PC-9 (cell line): ENCODE results near the gene BRDT. TPM values are rescaled to one million over a fixed set of nuclear protein-coding genes. Genes with fewer than 3 reads are reported as not detected.

ENCODE experiments used
- BruUV-seq: library from RNA; stranded (reverse); fragments of 400-500 nt; replicated peaks from 2 replicates; lab custom pipeline; 2021; lab: Mats Ljungman, UMichigan
- CTCF ChIA-PET: fragments of 300-600 bp; sonication (Branson Sonifier 250); formaldehyde crosslinking; loops from one replicate; lab custom pipeline; 2022; ENCODE audit warnings: antibody characterized with exemption; lab: Charles Lee
- POLR2A ChIA-PET: fragments of 300-600 bp; sonication (Branson Sonifier 250); formaldehyde crosslinking; loops from one replicate; lab custom pipeline; 2022; ENCODE audit warnings: antibody characterized with exemption; ENCODE audit not compliant: unreplicated experiment; lab: Charles Lee
- DNase-seq, 2 experiments: peaks; one replicate each; pipeline versions ENCODE4 v3.0.0 to v3.0.0-alpha.2; 2015 to 2022; ENCODE audit warnings: mixed read lengths in 1 of 2
- H2AFZ ChIP-seq: fragments of 200-600 bp; sonication (generic); 2 replicates; pipeline ENCODE4 v1.8.1; 2017; ENCODE audit warnings: antibody characterized with exemption
- H3F3A ChIP-seq: fragments of 200-600 bp; sonication (generic); 2 replicates; pipeline ENCODE4 v1.8.1; 2017; ENCODE audit warnings: antibody characterized with exemption, mild to moderate bottlenecking, low read depth; ENCODE audit not compliant: insufficient read depth
- H3K27ac ChIP-seq: fragments of 200-600 bp; sonication (generic); 2 replicates; pipeline ENCODE4 v1.6.1; 2016; ENCODE audit warnings: mixed run types
- H3K27me3 ChIP-seq: fragments of 200-600 bp; sonication (generic); 2 replicates; pipeline ENCODE4 v1.6.1; 2016; ENCODE audit warnings: low read depth, mixed run types; ENCODE audit not compliant: insufficient read depth
- H3K36me3 ChIP-seq: fragments of 200-600 bp; sonication (generic); 2 replicates; pipeline ENCODE4 v1.6.1; 2016; ENCODE audit warnings: low read depth, mixed run types
- H3K4me1 ChIP-seq: fragments of 200-600 bp; sonication (generic); replicated peaks from 2 replicates; pipeline ENCODE4 v1.6.1; 2016; ENCODE audit warnings: mixed run types; ENCODE audit not compliant: insufficient read depth
- H3K4me2 ChIP-seq: fragments of 200-600 bp; sonication (generic); 2 replicates; pipeline ENCODE4 v1.6.1; 2017; ENCODE audit warnings: mixed run types
- H3K4me3 ChIP-seq: fragments of 200-600 bp; sonication (generic); 2 replicates; pipeline ENCODE4 v1.6.1; 2016; ENCODE audit warnings: mixed run types
- H3K79me2 ChIP-seq: fragments of 200-600 bp; sonication (generic); 2 replicates; pipeline ENCODE4 v1.6.1; 2017; ENCODE audit warnings: low read depth, mixed run types
- H3K9me2 ChIP-seq: fragments of 200-600 bp; sonication (generic); 2 replicates; pipeline ENCODE4 v1.8.1; 2017; ENCODE audit warnings: mild to moderate bottlenecking; ENCODE audit not compliant: insufficient read depth
- H3K9me3 ChIP-seq: fragments of 200-600 bp; sonication (generic); 2 replicates; pipeline ENCODE4 v1.8.1; 2016; ENCODE audit warnings: low read depth; ENCODE audit not compliant: insufficient read depth
- H4K20me1 ChIP-seq: fragments of 200-600 bp; sonication (generic); 2 replicates; pipeline ENCODE4 v1.8.1; 2017; ENCODE audit not compliant: insufficient read depth
- EZH2 ChIP-seq: fragments of 200-600 bp; sonication (generic); IDR thresholded peaks from 2 replicates; pipeline ENCODE4 v1.8.0; 2017; ENCODE audit warnings: antibody characterized with exemption, low read depth
- intact Hi-C: fragments of 100-400 bp; cut with micrococcal nuclease; formaldehyde crosslinking; loops from one replicate; pipeline ENCODE4 v1.10.0; 2022; ENCODE audit not compliant: unreplicated experiment
- total RNA-seq: library from RNA; stranded (reverse); gene quantifications from 2 replicates; pipeline ENCODE4 v1.2.3, GENCODE V29; 2021
- TF ChIP-seq, protein P1 (sequence below): fragments of 200-600 bp; sonication (generic); conservative IDR thresholded peaks from 2 replicates; pipeline ENCODE4 v1.6.1; 2017; ENCODE audit warnings: mixed run types, antibody characterized with exemption, mild to moderate bottlenecking, moderate library complexity

BRDT gene
- total RNA-seq, 1 experiment from 2014 or later = not detected

DNA sequence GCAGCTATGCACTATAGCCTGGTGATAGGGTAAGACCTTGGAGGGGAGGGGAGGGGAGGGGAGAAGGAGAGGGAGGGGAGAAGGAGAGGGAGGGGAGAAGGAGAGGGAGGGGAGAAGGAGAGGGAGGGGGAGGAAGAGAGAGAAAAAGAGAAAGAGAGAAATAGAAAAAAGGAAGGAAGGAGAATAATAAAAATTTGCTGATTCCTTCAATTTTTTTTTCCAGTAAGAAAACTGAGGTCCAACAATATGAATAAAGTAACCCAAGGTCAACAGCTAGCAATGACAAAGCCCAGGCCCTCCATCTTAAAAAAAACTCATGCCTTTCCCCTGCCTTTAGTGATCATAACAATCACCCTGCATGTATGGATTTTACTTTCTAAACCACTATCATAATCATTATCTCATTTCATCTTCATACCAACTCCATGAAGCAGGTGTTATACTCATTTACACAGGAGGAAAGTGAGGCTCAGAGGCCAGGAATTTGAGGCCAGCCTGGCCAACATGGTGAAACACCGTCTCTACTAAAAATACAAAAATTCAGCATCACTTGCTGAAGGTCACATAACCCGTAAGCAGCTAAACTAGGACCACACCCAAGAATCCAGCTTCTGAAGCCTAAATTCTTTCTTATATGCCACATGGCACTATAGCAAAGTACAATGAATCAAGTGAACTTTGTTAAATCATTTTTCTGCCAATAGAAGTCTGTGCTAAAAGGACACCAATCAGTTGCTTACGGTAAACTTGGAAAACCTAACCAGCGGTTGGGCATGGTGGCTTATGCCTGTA, 23.4 kb upstream of the BRDT start:
- Histone ChIP-seq H4K20me1 (no peaks in the 10 kb centered on the region), H3K9me3 (no peaks in the 10 kb centered on the region), H3K27ac (no peak overlapping the region), H3K36me3 (no peaks in the 10 kb centered on the region), H3K4me2 (no peak overlapping the region), H3K9me2 (no peaks in the 10 kb centered on the region), H3F3A (no peaks in the 10 kb centered on the region), H3K79me2 (no peaks in the 10 kb centered on the region), H3K4me3 (no peak overlapping the region), H2AFZ (no peak overlapping the region), H3K4me1 (peaks cover 16% of the 10 kb centered on the region), H3K27me3 (no peaks in the 10 kb centered on the region)
- BruUV-seq = no TSS peak
- intact Hi-C loops = loop anchor here (1.0 to 10.0 kb wide), 7 partner anchors 124 to 761 kb away; no protein-coding TSS in a partner anchor
- ChIA-PET POLR2A (no interaction called here), CTCF (no interaction called here)
- no peak for DNase-seq
- TF ChIP-seq, protein P1, sequence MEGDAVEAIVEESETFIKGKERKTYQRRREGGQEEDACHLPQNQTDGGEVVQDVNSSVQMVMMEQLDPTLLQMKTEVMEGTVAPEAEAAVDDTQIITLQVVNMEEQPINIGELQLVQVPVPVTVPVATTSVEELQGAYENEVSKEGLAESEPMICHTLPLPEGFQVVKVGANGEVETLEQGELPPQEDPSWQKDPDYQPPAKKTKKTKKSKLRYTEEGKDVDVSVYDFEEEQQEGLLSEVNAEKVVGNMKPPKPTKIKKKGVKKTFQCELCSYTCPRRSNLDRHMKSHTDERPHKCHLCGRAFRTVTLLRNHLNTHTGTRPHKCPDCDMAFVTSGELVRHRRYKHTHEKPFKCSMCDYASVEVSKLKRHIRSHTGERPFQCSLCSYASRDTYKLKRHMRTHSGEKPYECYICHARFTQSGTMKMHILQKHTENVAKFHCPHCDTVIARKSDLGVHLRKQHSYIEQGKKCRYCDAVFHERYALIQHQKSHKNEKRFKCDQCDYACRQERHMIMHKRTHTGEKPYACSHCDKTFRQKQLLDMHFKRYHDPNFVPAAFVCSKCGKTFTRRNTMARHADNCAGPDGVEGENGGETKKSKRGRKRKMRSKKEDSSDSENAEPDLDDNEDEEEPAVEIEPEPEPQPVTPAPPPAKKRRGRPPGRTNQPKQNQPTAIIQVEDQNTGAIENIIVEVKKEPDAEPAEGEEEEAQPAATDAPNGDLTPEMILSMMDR = no peak
- no peak for TF ChIP-seq EZH2

DNA sequence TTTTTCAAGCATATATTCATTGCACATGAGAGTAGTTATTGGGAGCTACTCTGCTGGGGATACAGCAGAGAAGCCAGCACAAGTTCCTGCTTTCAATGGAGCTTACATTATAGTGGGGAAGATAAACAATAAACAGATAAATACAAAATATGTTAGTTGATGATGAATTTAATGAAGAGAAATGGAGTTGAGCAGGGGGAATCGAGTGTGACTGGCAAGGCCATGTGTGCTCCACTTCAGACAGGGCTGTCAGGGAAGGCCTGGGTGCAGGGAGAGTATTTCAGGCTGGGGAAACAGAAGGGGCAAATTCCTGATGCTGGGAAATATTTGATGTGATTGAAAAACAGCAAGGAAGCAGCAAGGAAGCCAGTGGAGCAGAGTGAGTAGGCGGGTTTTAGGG, 21.2 kb upstream of the BRDT start:
- no TSS peak for BruUV-seq

DNA sequence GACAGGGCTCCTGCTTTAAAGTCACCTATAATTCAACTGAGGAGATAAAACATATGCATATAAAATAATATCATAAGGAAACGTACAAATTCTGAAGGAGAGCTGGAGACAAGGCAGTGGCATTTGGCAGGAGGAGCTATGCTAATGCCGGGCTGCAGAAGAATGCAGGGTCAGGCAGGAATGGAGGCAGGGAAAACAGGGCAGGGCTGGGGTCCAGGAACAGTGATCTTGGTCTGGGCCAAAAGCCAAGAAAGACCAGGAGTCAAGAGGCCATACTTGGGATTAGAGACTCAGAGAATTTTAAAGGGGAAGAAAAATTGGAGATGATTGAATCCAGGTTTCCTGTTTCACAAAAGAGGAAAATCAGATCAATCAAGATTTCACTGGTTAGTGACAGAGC, 20.0 kb upstream of the BRDT start:
- BruUV-seq = no TSS peak

More for the DNA sequence above, 21.2 kb upstream of the BRDT start:
- H3K4me3 ChIP-seq = no peak overlapping the region
- no peaks in the 10 kb centered on the region for H3K36me3 ChIP-seq
- peaks cover 16% of the 10 kb centered on the region for H3K4me1 ChIP-seq
- no peaks in the 10 kb centered on the region for H3K79me2 ChIP-seq
- intact Hi-C loops = loop anchor here (5.0 to 10.0 kb wide), 5 partner anchors 126 to 763 kb away; no protein-coding TSS in a partner anchor
- H2AFZ ChIP-seq = no peak overlapping the region
- H4K20me1 ChIP-seq = no peaks in the 10 kb centered on the region
- TF ChIP-seq EZH2 = no peak
- TF ChIP-seq, protein P1 = no peak
- H3K9me3 ChIP-seq = no peaks in the 10 kb centered on the region
- H3K27me3 ChIP-seq = no peaks in the 10 kb centered on the region
- no peaks in the 10 kb centered on the region for H3K9me2 ChIP-seq
- H3K4me2 ChIP-seq = no peak overlapping the region
- POLR2A ChIA-PET = no interaction called here
- CTCF ChIA-PET = interaction anchor here (0.6 kb wide), 1 partner anchor 123 kb away, joined by 3 read pairs; no protein-coding TSS in a partner anchor
- no peak overlapping the region for H3K27ac ChIP-seq
- H3F3A ChIP-seq = no peaks in the 10 kb centered on the region
- DNase-seq = no peak

More for the DNA sequence above, 20.0 kb upstream of the BRDT start:
- Histone ChIP-seq H3K4me3 (no peak overlapping the region), H3K27me3 (no peaks in the 10 kb centered on the region), H3K4me1 (peaks cover 11% of the 10 kb centered on the region), H3K36me3 (no peaks in the 10 kb centered on the region), H2AFZ (no peak overlapping the region), H3K4me2 (no peak overlapping the region), H4K20me1 (no peaks in the 10 kb centered on the region), H3K27ac (no peak overlapping the region), H3K79me2 (no peaks in the 10 kb centered on the region), H3F3A (no peaks in the 10 kb centered on the region), H3K9me2 (no peaks in the 10 kb centered on the region), H3K9me3 (no peaks in the 10 kb centered on the region)
- ChIA-PET CTCF (interaction anchor here (1.3 kb wide), 1 partner anchor 362 kb away, joined by 3 read pairs; no protein-coding TSS in a partner anchor), POLR2A (interaction anchor here (0.6 kb wide), 1 partner anchor 58 kb away, joined by 4 read pairs; no protein-coding TSS in a partner anchor)
- no peak for TF ChIP-seq EZH2
- TF ChIP-seq, protein P1 = no peak
- peak in 1 of 2 experiments; percentile 20 for DNase-seq
- intact Hi-C loops = loop anchor here (5.0 to 10.0 kb wide), 5 partner anchors 127 to 764 kb away; no protein-coding TSS in a partner anchor
